Activated naive CD8-positive, alpha-beta T cell treated with anti-CD3 and anti-CD28 coated beads, Interleukin-2, amount 10 ng/mL, durations not matched to agents 7 days and 5 days (primary cell): ENCODE data around the gene LRRC56. TPM values are rescaled to one million over a fixed set of nuclear protein-coding genes. Genes with fewer than 3 reads are reported as not detected.
A peak's percentile ranks its signal among the peaks of the same experiment; 100 is the strongest.

ENCODE experiments used
- ATAC-seq: fragments of 150-1000 bp; cut with Tn5 transposase; one replicate; pipeline ENCODE4 v1.10.0; 2021; ENCODE audit warnings: low read depth, moderate library complexity
- POLR2A ChIA-PET: fragments of 350-600 bp; sonication (Branson Sonifier 250); formaldehyde crosslinking; loops from one replicate; lab custom pipeline; 2021; ENCODE audit warnings: antibody characterized with exemption; lab: Charles Lee
- DNase-seq: peaks from one replicate; pipeline ENCODE4 v3.0.0; 2021
- H3K27ac Mint-ChIP-seq: one replicate; pipeline ENCODE4 v1.8.0; 2022; ENCODE audit warnings: mild to moderate bottlenecking, mixed read lengths
- H3K27me3 Mint-ChIP-seq: one replicate; pipeline ENCODE4 v1.8.0; 2022; ENCODE audit warnings: mild to moderate bottlenecking, moderate library complexity, mixed read lengths
- H3K36me3 Mint-ChIP-seq: one replicate; pipeline ENCODE4 v1.8.0; 2021; ENCODE audit warnings: mild to moderate bottlenecking, mixed read lengths
- H3K4me1 Mint-ChIP-seq: one replicate; pipeline ENCODE4 v1.8.0; 2021; ENCODE audit warnings: mixed read lengths
- H3K4me3 Mint-ChIP-seq: one replicate; pipeline ENCODE4 v1.8.0; 2022; ENCODE audit warnings: mild to moderate bottlenecking, moderate library complexity, mixed read lengths
- H3K9me3 Mint-ChIP-seq: one replicate; pipeline ENCODE4 v1.8.0; 2021; ENCODE audit warnings: mixed read lengths
- microRNA-seq: library from miRNA; unstranded; fragments of <30 nt; microRNA quantifications from one replicate; pipeline ENCODE4 v1.2.0, GENCODE V29; 2022
- total RNA-seq, 2 experiments: library from RNA; stranded (reverse); gene quantifications; one replicate each; pipeline ENCODE4 v1.2.3, GENCODE V29; 2021

The LRRC56 gene
- total RNA-seq, 2 experiments from 2014 or later = 4.3 to 4.7 TPM

DNA sequence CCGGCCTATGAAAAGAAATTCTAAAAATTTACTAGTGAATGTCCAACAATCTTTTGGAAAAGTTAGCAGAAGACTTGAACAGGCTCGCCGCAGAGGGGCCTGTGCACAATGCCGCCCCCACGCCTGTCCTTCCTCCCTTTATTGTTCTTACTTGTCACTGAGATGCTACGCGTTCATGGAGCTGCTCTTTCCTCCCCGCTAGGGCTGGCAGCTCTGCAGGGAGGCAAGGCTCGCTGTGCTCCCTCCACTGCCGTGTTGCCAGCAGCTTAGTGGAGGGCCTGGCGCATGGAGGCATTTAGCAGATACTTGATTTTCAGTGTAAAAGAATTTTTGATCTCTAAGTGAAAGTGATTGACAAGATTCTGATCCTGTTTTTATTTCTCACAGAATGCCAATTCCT lies 53.7 kb downstream of the LRRC56 start:
- Mint-ChIP-seq H3K27ac (no peak overlapping the region), H3K27me3 (no peaks in the 10 kb centered on the region), H3K36me3 (peaks cover 46% of the 10 kb centered on the region), H3K4me1 (peaks cover 30% of the 10 kb centered on the region), H3K9me3 (no peaks in the 10 kb centered on the region), H3K4me3 (no peak overlapping the region)
- ATAC-seq = no peak
- DNase-seq = no peak
- POLR2A ChIA-PET = no interaction called here

DNA sequence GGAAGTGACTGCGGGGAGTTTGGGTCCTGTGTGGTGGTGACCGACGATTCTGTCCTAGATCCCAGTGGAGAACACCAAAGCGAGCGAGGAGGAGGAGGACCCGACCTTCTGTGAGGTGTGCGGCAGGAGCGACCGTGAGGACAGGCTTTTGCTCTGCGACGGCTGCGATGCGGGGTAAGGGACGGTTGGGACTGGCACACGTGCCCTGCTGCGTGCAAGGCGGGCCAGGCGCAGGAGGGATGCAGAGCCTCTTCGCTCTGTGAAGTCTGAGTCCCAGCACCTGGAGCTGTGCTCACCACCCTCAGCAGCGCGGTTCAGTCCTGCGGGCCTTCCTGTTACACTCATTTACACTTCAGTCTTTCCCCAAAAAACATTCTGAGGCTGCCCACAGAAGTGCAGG lies 55.2 kb downstream of the LRRC56 start:
- H3K27ac Mint-ChIP-seq = no peak overlapping the region
- peaks cover 29% of the 10 kb centered on the region for H3K4me1 Mint-ChIP-seq
- POLR2A ChIA-PET = no interaction called here
- no peak for ATAC-seq
- H3K27me3 Mint-ChIP-seq = no peaks in the 10 kb centered on the region
- H3K4me3 Mint-ChIP-seq = no peak overlapping the region
- no peak for DNase-seq
- H3K36me3 Mint-ChIP-seq = peaks cover 46% of the 10 kb centered on the region
- H3K9me3 Mint-ChIP-seq = no peaks in the 10 kb centered on the region

DNA sequence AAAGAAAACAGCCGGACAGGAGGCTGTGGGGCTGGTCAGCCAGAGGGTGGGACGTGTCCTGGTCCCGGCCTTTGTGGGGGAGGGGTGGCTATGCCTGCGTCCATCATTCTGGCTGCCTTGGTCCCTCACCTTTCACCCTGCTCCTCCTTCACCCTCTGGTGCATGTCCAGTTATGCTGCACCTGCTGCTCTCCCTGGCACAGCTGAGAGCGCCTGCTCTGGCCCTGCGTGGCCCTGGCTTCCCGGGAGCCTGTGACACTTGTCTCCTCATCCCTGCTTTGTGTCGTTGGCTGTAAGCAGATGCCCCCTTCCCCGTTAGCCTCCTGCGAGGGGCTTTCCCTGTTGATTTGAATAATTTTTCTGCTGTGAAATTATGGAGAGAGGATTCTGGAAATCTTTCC lies 55.6 kb downstream of the LRRC56 start:
- no peak overlapping the region for H3K4me3 Mint-ChIP-seq
- ATAC-seq = no peak
- no peaks in the 10 kb centered on the region for H3K9me3 Mint-ChIP-seq
- H3K4me1 Mint-ChIP-seq = peaks cover 26% of the 10 kb centered on the region
- no peak for DNase-seq
- POLR2A ChIA-PET = no interaction called here
- peaks cover 46% of the 10 kb centered on the region for H3K36me3 Mint-ChIP-seq
- H3K27me3 Mint-ChIP-seq = no peaks in the 10 kb centered on the region
- no peak overlapping the region for H3K27ac Mint-ChIP-seq

DNA sequence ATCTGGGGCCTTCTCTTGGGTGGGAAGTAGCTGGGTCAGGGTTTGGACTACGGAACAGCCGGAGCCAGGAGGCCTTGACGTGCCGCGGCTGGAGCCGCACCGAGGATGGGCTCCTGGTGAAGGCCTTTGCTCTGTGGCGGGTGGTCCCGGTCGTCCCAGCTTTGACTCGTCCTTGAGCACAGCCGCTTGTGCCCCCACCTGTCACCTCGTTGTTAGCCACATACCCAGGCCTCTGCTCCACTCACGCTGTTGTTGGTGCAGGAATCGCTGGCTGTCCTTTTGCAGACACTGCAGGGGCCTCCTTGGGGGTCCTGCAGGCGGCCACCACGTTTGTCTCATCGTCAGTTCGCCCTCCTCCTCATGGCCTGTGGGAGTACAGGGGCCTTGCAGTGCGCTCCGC lies 56.0 kb downstream of the LRRC56 start:
- Mint-ChIP-seq H3K27ac (no peak overlapping the region), H3K4me1 (peaks cover 21% of the 10 kb centered on the region), H3K4me3 (no peak overlapping the region), H3K36me3 (peaks cover 46% of the 10 kb centered on the region), H3K9me3 (no peaks in the 10 kb centered on the region), H3K27me3 (no peaks in the 10 kb centered on the region)
- DNase-seq (no peak), ATAC-seq (no peak)
- POLR2A ChIA-PET = no interaction called here

DNA sequence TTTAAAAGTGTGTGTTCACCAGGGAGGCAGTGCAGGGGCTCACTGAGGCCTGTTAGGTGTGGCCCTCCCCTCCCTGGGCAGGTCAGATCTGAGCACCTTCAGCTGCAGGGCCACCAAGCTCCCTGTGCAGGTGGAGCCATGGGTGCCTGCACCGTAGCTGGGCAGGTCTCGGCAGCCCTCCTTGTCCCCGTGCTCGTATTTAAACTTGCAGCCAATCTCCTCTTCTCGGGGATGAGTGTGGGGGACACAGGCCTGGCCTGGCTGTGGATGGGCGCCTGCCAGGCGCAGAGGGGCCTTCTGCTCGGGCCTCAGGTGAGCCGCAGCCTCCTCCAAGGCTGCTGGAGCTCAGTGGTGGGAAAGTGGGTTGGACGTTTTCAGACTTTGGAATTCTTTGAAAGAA lies 58.1 kb downstream of the LRRC56 start:
- Mint-ChIP-seq H3K27me3 (no peaks in the 10 kb centered on the region), H3K9me3 (no peaks in the 10 kb centered on the region), H3K4me3 (no peak overlapping the region), H3K27ac (no peak overlapping the region), H3K36me3 (peaks cover 37% of the 10 kb centered on the region), H3K4me1 (peaks cover 13% of the 10 kb centered on the region)
- POLR2A ChIA-PET = interaction anchor here (0.8 to 0.9 kb wide), 2 partner anchors 16 to 20 kb away, joined by 3 read pairs; partner anchors contain the start of gene IRF7
- DNase-seq (no peak), ATAC-seq (no peak)

DNA sequence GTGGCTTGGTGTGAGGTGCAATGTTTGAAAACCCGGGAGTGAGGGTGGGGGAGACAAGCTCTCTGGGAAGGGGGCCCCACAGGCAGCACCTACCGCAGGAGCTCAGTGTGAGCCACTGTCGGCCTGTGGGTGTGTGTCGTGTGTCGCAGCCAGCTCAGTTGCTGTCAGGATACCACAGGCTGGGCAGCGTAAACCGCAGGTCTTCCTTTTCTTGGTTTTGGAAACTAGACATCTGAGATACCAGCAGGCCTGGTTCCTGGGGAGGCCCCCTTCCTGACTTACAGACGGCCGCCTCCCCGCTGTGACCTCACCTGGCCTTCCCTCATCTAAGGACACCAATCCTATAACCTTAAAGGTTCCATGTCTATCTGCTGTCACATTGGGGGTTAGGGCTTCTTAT lies 59.0 kb downstream of the LRRC56 start:
- POLR2A ChIA-PET = interaction anchor here (0.8 to 1.0 kb wide), 4 partner anchors 15 to 189 kb away, joined by 3 to 4 read pairs (median 3); partner anchors contain the start of gene IRF7
- H3K27me3 Mint-ChIP-seq = no peaks in the 10 kb centered on the region
- peak overlapping the region; percentile 35 for H3K4me3 Mint-ChIP-seq
- H3K36me3 Mint-ChIP-seq = peaks cover 32% of the 10 kb centered on the region
- ATAC-seq (peak; percentile 32), DNase-seq (no peak)
- H3K9me3 Mint-ChIP-seq = no peaks in the 10 kb centered on the region
- H3K27ac Mint-ChIP-seq = peak overlapping the region; percentile 51
- peaks cover 13% of the 10 kb centered on the region for H3K4me1 Mint-ChIP-seq

DNA sequence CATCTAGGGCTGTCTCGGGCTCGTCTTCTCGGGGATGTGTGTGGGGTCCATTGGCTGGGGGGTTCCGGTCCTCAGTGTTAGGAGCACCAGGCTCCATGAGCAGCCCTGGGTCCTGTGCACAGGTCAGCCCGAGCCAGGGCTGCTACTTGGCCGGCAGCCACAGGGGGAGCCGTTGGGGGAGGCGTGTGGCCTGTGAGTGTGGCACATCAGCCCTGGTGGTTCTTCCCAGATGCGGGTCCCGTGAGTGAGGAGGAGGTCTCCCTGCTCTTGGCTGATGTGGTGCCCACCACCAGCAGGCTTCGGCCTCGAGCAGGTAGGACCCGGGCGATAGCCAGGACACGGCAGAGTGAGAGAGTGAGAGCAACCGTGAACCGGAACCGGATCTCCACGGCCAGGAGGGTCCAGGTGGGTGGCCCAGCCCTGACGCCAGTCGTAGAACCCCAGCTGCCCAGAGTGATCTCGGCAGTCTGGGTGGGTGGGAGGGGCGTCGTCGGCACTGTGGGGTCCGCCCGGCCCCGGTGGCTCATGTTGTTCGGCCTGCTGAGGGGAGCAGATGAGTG lies 59.9 kb downstream of the LRRC56 start:
- POLR2A ChIA-PET = no interaction called here
- H3K4me3 Mint-ChIP-seq = no peak overlapping the region
- H3K27me3 Mint-ChIP-seq = no peaks in the 10 kb centered on the region
- peaks cover 14% of the 10 kb centered on the region for H3K4me1 Mint-ChIP-seq
- no peak overlapping the region for H3K27ac Mint-ChIP-seq
- ATAC-seq (no peak), DNase-seq (no peak)
- H3K36me3 Mint-ChIP-seq = peaks cover 32% of the 10 kb centered on the region
- H3K9me3 Mint-ChIP-seq = no peaks in the 10 kb centered on the region

DNA sequence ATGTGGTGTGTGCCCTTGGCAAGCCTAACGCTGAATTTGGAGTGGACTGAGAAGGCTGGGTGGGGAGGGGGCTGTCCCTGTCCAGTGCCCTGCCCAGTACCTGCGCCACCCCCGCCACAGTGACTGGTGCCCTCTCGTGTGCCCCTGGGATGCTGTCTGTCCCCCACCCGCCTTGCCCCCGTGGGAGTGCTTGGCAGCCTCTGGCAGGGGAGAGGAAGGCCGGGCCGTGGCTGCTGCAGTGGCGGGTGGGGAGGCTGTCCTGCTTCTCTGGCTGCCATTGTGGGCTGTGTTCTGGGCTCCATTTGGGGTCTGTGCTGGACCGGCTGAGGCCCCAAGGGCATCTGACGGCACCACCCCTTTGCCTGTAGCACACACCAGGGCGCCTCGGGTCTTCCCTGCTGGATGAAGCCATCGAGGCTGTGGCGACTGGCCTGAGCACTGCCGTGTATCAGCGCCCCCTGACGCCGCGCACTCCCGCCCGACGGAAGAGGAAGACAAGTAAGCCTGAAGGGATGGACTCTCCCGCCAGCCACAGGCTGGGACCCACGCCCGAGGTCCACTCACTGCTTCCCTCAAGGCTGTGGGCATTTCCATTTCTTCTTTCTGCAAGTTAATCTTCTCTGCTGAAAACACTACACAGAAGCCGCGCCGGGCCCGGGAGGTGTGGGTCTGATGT lies 60.8 kb downstream of the LRRC56 start:
- H3K4me1 Mint-ChIP-seq = peaks cover 14% of the 10 kb centered on the region
- no peaks in the 10 kb centered on the region for H3K9me3 Mint-ChIP-seq
- H3K4me3 Mint-ChIP-seq = no peak overlapping the region
- POLR2A ChIA-PET = no interaction called here
- ATAC-seq (no peak), DNase-seq (no peak)
- H3K27ac Mint-ChIP-seq = no peak overlapping the region
- H3K36me3 Mint-ChIP-seq = peaks cover 26% of the 10 kb centered on the region
- no peaks in the 10 kb centered on the region for H3K27me3 Mint-ChIP-seq

DNA sequence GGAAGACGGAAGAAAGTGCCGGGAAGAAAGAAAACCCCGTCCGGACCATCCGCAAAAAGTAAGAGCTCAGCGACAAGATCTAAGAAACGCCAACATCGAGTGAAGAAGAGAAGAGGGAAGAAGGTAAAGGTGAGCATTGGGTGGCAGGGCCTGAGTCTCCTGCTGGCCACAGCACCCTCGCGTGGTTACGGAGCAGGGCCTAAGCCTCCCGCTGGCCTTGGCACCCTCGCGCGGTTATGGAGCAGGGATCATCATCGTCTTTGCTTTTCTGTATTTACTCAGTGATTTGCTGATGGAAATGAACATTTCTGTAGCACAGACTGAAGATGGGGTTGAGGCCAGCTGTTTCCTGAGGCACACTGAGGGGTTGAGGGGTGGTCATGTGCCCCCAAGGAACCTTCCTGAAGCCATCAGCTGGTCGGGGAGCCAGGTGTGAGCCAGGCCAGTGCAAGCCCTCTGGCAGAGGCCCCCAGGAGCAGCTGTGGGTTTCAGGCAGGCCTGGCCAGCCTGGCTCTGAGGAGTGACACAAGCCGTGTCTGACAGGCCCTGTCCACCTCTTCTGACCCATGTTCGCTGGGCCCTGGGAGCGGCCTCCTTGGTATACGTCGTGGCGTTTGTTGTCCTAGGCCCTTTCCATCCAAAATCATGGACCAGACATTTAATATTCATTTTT lies 64.4 kb downstream of the LRRC56 start:
- H3K4me1 Mint-ChIP-seq = peaks cover 4% of the 10 kb centered on the region
- H3K36me3 Mint-ChIP-seq = peaks cover 17% of the 10 kb centered on the region
- no peak for DNase-seq
- no peaks in the 10 kb centered on the region for H3K9me3 Mint-ChIP-seq
- no peak for ATAC-seq
- no peak overlapping the region for H3K27ac Mint-ChIP-seq
- POLR2A ChIA-PET = interaction anchor here (0.7 to 1.6 kb wide), 3 partner anchors 9 to 132 kb away, joined by 3 to 4 read pairs (median 3); no protein-coding TSS in a partner anchor
- no peaks in the 10 kb centered on the region for H3K27me3 Mint-ChIP-seq
- H3K4me3 Mint-ChIP-seq = no peak overlapping the region

DNA sequence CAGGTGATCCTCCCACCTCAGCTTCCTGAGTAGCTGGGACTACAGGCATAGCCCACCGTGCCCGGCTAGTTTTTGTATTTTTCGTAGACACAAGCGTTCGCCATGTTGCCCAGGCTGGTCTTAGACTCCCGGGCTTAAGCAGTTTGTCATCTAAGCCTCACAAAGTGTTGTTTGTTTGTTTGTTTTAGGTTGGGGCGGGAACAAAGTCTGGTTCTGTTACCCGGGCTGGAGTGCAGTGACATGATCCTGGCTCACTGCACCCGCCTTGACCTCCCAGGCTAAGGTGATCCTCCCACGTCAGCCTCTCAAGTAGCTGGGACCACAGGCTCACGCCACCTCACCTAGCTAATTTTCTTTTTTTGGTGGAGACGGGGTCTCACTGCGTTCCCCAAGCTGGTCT lies 65.8 kb downstream of the LRRC56 start:
- peaks cover 14% of the 10 kb centered on the region for H3K36me3 Mint-ChIP-seq
- ATAC-seq (no peak), DNase-seq (no peak)
- H3K4me1 Mint-ChIP-seq = peaks cover 1% of the 10 kb centered on the region
- no peak overlapping the region for H3K27ac Mint-ChIP-seq
- H3K4me3 Mint-ChIP-seq = no peak overlapping the region
- no peaks in the 10 kb centered on the region for H3K9me3 Mint-ChIP-seq
- POLR2A ChIA-PET = no interaction called here
- no peaks in the 10 kb centered on the region for H3K27me3 Mint-ChIP-seq

Small RNA genes within 50 kb of the gene (microRNA-seq; reads per million reads assigned to microRNA genes)
- 3,623 reads per million, percentile 89 among the genes with 10 or more reads in this experiment for gene MIR210

Other genes with a start within 250 kb of the LRRC56 start
- 100 to 1,000 TPM; 641 to 664 TPM for gene PGGHG, start 248.4 kb upstream of the LRRC56 start, total RNA-seq
- not detected for gene IFITM5, start 238.0 kb upstream of the LRRC56 start, total RNA-seq
- 1,000 to 10,000 TPM; 1,890 to 1,949 TPM for gene IFITM2, start 229.7 kb upstream of the LRRC56 start, total RNA-seq
- 1,000 to 10,000 TPM; 1,182 to 1,374 TPM for gene IFITM1, start 223.5 kb upstream of the LRRC56 start, total RNA-seq
- 100 to 1,000 TPM; 258 to 267 TPM for gene IFITM3, start 216.7 kb upstream of the LRRC56 start, total RNA-seq
- gene B4GALNT4, start 168.0 kb upstream of the LRRC56 start, total RNA-seq = 1 to 10 TPM; 1.1 TPM
- gene PKP3, start 143.3 kb upstream of the LRRC56 start, total RNA-seq = under 1 TPM; 0.30 to 0.45 TPM
- gene SIGIRR, start 122.5 kb upstream of the LRRC56 start, total RNA-seq = 100 to 1,000 TPM; 273 to 276 TPM
- gene ANO9, start 95.5 kb upstream of the LRRC56 start, total RNA-seq = 100 to 1,000 TPM; 115 to 122 TPM
- gene PTDSS2, start 87.2 kb upstream of the LRRC56 start, total RNA-seq = 10 to 100 TPM; 27.6 to 27.8 TPM
- gene RNH1, start 30.3 kb upstream of the LRRC56 start, total RNA-seq = 10 to 100 TPM; 88.9 to 93.2 TPM
- gene HRAS, start 2.0 kb upstream of the LRRC56 start, total RNA-seq = 10 to 100 TPM; 47.6 to 49.9 TPM
- gene LMNTD2, start 23.2 kb downstream of the LRRC56 start, total RNA-seq = 1 to 10 TPM; 2.5 to 2.7 TPM
- gene RASSF7, start 23.4 kb downstream of the LRRC56 start, total RNA-seq = 10 to 100 TPM; 36.5 to 41.0 TPM
- gene PHRF1, start 38.9 kb downstream of the LRRC56 start, total RNA-seq = 10 to 100 TPM; 55.4 to 58.9 TPM
- gene IRF7, start 78.4 kb downstream of the LRRC56 start, total RNA-seq = 100 to 1,000 TPM; 160 to 165 TPM
- not detected for gene CDHR5, start 87.4 kb downstream of the LRRC56 start, total RNA-seq
- gene SCT, start 89.7 kb downstream of the LRRC56 start, total RNA-seq = not detected
- gene DRD4, start 99.7 kb downstream of the LRRC56 start, total RNA-seq = under 1 TPM; 0.51 to 0.72 TPM
- 10 to 100 TPM; 33.1 to 36.0 TPM for gene DEAF1, start 157.7 kb downstream of the LRRC56 start, total RNA-seq
- 10 to 100 TPM; 38.9 to 39.7 TPM for gene TMEM80, start 158.3 kb downstream of the LRRC56 start, total RNA-seq
- gene EPS8L2, start 168.7 kb downstream of the LRRC56 start, total RNA-seq = 10 to 100 TPM; 19.0 to 24.5 TPM
- 100 to 1,000 TPM; 199 to 206 TPM for gene TALDO1, start 209.9 kb downstream of the LRRC56 start, total RNA-seq
- 10 to 100 TPM; 59.8 to 62.4 TPM for gene GATD1, start 240.0 kb downstream of the LRRC56 start, total RNA-seq